ENCODE results near the gene SYF2.

GRCh38 chr1:25245809-25246599, 13.7 kb upstream of the SYF2 start:
- TF ChIP-seq CTCF (IDR thresholded peaks at IDR 0.05) (no peak), EZH2 (IDR thresholded peaks at IDR 0.05; ENCODE audit: borderline replicate concordance, insufficient read depth, low read depth, low read length, poor library complexity, severe bottlenecking) (no peak)
